Right ventricle myocardium inferior (tissue), 1 donor: ENCODE results near the gene ANKS1B. TPM values are rescaled to one million over a fixed set of nuclear protein-coding genes. Genes with fewer than 3 reads are reported as not detected.

ENCODE experiments used
- ATAC-seq: fragments of 200-7000 bp; cut with Tn5 transposase; one replicate; pipeline ENCODE4 v1.9.1; 2020; ENCODE audit warnings: mild to moderate bottlenecking, moderate library complexity
- DNase-seq: peaks from one replicate; pipeline ENCODE4 v3.0.0; 2021; ENCODE audit errors: missing footprints
- intact Hi-C: fragments of 100-400 bp; cut with DNase I; formaldehyde crosslinking; loops from one replicate; pipeline ENCODE4 v1.11.0; 2022
- total RNA-seq: library from RNA; stranded (reverse); fragmentation: NEBNext Ultra II Directional; extraction: Animal tissue kit (Norgen Biotek cat#: 25700); gene quantifications from one replicate; pipeline ENCODE4 v1.2.1, GENCODE V29; 2021
- donor health status: DM: no; HTN: yes; CAD: no; lungs with severe emphysema.

ANKS1B gene
- total RNA-seq, 1 donor from 2014 or later, result 2.3 TPM

DNA sequence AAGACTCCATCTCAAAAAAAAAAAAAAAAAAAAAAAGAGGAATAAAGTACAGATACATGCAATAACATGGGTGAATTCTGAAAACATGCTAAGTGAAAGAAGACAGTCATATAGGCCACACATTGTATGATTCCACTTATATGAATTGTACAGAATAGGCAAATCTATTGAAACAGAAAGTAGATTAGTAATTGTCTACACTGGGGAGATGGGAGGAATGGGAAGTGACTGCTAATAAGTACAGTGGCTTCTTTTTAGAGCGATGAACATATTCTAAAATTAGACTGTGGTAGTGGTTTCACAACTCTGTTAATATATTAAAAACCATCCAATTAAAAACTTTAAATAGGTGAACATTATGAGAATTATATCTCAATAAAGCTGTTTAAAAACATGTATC lies 74.4 kb downstream of the ANKS1B start:
- ATAC-seq (no peak), DNase-seq (no peak)
- intact Hi-C loops, result no loop called here

DNA sequence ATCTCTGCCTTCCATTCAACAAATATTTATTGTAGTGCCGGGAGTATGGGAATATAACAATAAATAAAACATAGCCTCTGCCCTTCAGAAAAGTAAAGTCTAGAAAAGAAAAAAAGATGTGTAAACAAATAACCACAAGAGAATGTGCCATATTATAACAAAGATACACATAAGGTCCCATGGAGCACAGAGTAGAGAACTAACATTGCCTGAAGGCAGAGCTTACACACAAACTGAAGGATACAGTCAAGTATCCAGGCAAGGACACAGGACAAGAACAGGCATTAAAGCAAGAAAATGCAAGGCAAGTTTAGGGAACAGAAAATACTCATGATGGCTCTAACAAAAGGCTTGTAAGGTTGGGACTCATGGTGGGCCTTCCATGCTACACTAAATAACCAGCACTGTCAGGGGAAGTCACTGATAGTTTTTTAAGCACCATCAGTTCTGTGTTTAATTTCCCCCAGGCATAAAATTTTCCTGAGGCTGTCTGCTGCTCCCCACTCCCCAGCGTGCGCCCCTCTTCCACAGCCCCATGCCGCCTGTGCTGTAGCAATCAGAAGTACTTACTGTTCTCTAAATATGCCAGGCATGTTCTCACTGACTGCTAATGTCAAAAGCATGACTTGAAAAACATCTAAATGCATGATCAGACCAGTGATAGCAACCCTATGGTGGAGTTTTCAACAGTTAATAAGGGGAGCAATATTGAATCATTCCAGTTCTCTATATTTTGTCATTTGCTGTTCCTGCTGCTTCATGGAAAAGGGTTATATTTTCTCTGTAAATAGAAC lies 77.8 kb downstream of the ANKS1B start:
- DNase-seq (no peak), ATAC-seq (no peak)
- intact Hi-C loops, result no loop called here

DNA sequence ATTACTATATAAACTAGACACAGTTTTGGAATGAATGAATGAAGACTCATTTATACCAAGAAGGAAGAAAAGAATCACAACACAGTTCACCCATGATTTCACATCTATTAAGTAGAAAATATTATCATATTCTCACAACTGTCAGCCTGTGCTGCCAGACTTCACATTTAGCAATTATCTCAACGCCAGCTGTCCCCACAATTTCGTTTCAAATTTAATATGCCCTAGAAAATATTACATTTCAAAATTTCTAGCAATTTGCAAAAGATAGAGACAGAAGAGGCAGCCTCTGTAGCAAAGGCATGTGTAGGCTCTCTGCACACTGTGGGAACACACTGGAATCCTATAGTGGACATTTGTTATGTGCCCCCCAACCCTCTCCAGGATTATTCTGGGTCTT lies 83.6 kb downstream of the ANKS1B start:
- intact Hi-C loops, result no loop called here

DNA sequence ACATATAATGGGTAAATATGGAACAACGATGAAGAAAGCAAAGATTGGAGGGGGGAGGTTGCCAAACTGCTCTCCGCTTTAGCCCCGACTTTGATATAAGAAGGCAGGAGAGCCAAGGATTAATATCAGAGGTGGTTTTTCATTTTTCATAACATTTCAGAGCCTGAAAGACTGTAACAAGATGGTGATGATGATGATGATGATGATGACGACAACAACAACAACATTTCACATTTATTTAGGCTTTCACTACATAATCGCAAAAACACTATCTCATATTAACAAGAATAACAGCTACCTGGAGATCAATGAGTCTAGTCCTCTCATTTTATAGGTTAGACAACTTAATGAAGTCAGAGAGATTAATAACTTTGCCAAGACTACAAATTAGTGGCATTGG lies 86.1 kb downstream of the ANKS1B start:
- no peak for ATAC-seq
- intact Hi-C loops, result no loop called here
- no peak for DNase-seq

More for the DNA sequence above, 83.6 kb downstream of the ANKS1B start:
- no peak for DNase-seq
- ATAC-seq, result no peak

DNA sequence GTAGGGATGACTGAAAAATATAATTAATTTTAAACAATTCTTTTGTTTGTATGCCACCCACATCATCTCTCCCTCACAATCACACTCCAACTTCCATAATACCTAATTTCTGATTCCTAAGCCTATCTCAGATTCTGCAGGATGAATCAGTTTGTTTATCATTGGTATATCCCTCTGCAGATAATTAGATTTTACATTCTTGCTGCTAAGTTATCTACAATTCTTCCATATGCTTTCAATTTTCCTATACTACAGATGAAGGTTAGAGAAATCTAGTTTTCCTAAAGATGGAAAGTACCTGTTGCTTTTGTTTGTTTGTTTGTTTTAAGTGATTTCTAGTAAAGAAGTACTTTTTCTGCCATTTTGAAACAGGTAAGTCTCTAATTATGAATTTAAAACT lies 105.3 kb downstream of the ANKS1B start:
- ATAC-seq (no peak), DNase-seq (no peak)
- intact Hi-C loops, result no loop called here

DNA sequence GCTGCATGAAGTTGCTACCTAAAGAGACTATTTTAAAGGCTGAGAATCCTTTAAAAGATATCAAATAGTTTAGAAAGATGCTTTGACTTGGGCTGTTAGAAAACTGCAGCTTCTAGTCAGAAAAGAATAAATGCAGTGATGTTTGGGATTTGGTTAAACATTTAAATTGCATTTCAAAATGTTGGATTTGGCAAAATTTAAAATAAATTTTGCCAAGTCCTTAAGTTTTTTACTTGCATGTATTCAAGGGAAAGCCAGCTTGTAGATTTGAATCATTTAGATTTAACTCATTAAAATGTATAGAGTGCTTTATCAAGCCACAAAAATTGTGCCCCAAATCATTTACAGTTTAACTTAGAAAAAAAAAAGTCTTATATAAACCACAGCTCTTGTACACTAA lies 109.7 kb downstream of the ANKS1B start:
- intact Hi-C loops, result no loop called here
- DNase-seq (no peak), ATAC-seq (no peak)

DNA sequence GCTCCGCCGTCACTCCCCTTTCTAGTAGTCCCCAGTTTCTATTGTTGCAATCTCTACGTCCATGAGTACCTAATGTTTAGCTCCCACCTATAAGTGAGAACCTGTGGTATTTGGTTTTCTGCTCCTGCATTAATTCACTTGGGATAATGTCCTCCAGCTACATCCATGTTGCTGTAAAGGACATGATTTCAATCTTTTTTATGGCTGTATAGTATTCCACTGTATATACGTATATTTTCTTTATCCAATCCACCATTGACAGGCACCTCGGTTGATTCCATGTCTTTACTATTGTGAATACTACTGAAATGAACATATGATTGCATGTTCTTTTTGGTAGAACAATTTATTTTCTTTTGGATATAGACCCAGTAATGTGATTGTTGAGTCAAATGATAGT lies 114.7 kb downstream of the ANKS1B start:
- intact Hi-C loops, result no loop called here
- DNase-seq (no peak), ATAC-seq (no peak)

DNA sequence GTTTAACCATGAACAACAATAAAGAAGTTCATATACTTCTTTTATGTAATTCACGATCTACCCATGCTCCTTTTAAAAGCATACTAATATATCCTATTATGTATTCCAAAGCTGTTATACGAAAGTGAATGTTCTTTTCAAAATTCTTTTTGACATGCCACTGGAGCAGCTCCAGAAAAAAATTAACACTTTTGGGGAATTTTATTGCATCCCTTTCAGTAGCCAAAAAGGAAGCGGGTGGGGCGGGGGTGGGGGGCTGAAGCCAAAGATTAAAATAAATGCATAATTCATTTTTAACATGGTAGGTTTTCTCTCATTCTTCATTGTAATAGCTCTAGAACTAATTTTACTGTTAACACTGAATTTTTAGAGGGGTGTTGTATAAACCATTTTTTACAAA lies 123.0 kb downstream of the ANKS1B start:
- ATAC-seq (no peak), DNase-seq (no peak)
- intact Hi-C loops, result no loop called here

DNA sequence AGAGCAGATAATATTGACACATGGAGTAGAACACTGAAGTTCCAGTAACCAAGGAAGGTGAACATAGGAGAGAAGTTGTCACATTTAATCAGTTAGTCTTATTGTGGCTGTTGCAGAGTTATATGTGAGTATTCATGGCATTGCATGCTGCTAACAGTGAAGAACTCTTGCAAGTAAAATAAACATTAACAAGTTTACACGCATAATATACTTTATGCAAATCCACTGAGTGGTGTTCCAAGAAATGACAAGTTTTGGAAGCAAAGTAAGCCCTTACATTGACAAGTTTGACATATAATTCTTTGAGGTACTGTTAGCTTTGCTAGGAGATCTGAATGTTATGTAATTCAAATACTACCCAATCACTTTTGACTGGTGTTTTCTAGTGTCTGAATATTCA lies 125.6 kb downstream of the ANKS1B start:
- ATAC-seq (no peak), DNase-seq (no peak)
- intact Hi-C loops, result no loop called here

DNA sequence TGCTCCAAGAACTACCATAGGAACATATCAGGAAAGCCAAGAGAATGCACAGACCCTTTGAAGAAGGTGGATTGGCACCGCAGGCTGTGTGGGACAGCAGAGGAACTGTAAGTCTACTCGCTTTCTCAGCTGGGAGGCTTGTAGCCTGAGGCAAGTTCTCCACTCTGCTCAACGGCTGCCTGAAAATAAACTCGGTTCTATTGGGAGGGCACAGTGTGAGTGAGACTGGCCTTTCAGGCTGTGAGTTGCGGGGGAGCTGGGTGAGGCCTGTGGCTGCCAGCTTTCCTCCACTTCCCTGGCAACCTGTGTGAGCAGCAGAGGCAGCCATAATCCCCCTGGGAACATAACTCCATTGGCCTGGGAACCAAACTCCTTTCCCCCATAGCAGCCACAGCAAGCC lies 132.1 kb downstream of the ANKS1B start:
- ATAC-seq, result no peak
- intact Hi-C loops, result no loop called here
- no peak for DNase-seq

DNA sequence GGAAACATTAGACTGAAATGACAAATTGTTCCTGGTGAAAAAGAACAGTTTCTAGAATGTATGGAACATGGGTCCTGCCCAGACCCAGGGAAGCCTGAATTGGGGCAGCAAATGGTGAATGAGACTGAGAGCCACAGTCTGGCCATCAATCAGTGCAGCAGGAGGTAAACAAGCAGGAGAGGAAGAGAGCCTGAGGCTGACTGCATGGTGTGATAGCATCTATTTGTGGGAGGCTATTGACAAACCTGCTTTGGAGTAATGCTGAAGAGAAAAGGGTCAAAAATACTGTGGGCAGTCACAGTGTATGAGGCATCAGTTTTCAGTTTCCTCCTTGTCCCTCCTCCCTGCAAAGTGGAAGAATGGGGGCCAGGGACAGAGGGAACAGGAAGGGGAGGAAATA lies 136.8 kb downstream of the ANKS1B start:
- no peak for ATAC-seq
- intact Hi-C loops, result no loop called here

DNA sequence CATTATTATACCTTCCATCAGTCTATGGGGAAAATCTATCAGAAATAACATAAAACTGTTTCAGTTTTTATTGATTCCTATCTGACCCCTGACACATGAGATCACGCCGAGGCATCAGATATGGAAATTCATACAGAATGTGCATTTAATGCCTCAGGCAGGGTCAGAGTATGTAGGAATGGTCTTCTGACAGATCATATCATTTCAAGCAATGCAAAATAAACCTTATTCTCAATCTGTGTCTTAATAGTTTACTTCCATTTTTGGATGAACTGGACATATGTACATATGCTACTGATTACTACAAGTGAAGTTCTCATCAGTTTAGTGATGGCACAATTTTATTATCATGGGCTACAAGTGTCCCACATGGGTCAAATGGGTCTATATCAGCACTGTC lies 150.0 kb downstream of the ANKS1B start:
- intact Hi-C loops, result no loop called here
- no peak for DNase-seq
- ATAC-seq, result no peak

More for the DNA sequence above, 136.8 kb downstream of the ANKS1B start:
- DNase-seq, result no peak

DNA sequence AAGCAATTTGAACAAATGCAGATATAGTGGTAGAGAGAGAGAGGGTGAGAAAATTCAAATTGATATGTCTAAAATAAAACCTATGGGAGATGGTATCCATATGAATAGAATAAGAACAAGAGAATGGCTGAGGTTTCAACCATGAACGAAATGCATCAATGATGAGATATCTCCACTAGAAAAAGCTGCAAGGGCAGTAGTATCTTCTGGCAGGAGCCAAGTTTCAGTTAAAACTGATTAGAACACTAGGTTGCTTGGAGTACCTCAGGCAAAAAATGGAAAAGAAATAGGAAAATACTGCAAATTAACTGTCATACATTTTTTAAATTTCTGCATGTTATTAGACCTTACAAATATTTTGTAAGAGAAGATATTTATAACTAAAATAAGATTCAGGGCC lies 151.3 kb downstream of the ANKS1B start:
- ATAC-seq (no peak), DNase-seq (no peak)
- intact Hi-C loops, result no loop called here

DNA sequence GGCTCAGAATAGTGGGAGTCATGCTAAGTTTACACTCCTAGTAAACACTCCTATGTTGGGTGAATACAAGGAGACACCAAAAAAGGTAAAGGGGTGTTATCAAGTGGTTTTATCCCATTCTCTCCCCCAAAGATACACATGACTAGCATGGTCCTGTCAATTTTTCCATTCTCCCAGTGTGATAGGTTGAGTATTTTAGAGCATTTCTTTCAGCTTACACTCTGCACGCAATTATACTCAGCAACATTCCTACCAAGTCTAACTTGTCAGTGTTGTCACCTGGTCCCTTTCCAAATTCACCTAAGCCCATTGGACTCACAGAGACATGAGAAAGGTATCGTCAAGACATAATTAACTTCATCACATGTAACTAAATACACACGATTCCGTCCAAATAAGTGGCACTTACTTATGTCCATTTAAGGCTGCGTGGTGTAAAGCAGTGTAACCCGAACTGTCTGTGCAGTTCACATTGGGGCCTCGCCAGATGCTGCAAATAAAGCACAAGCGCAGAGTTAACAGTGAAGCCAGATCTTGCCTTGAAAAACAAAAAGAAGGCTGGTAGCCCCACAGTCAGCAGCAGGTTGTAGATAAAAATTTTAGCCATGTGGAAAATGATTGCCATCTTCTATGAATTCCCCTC lies 159.7 kb downstream of the ANKS1B start:
- ATAC-seq, result no peak
- intact Hi-C loops, result no loop called here
- no peak for DNase-seq

DNA sequence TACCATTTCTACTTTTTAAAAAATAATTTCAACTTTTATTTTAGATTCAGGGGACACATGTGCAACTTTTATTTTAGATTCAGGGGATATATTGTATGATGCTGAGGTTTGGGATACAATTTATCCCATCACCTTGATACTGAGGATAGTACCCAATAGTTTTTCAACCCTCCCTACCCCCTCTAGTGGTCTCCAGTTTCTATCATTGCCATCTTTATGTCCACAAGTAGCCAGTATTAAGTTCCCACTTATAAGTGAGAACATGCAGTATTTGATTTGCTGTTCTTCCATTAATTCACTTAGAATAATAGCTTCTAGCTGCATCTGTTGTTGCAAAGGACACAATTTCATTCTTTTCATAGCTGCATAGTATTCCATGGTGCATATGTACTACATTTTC lies 162.5 kb downstream of the ANKS1B start:
- no peak for ATAC-seq
- intact Hi-C loops, result no loop called here
- DNase-seq, result no peak

DNA sequence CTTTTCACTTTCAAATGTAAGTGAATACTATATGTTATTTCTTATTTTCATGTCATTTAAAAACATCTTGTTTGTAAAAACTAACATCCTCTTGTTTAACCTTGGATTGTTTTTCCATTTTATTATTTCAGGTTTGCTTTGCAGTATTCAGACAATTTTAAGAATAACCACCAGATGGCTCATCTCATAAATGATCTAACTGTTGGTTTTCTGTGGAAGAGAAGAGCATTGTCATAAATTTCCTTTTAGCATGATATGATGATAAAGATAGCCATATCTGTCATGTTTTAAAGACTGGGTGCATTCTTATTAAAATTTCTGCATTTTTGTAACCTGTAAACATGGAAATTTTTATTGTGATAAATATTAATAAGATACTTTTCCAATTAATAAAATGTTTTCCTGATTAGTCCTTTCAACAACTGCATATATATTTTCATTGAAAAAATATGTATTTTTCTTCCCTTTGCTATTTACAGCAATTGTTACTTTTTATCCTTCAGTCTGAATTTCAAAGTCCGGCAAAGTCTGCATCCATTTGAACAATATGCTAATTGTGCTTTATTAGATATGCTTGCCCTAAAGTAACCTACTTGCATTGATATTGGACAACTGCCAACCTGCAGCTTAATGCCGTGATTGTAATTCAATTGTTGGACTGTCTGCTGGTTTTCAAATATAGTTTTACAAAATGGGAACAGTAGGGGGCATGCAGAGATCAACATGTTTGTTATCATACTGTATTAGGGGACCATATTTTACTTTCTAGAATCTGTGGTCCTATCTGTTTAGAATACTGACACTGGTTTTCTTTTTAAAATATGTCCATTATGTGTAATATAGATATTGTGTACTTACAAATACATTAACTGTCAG lies 173.8 kb downstream of the ANKS1B start:
- DNase-seq, result no peak
- no peak for ATAC-seq
- intact Hi-C loops, result no loop called here

DNA sequence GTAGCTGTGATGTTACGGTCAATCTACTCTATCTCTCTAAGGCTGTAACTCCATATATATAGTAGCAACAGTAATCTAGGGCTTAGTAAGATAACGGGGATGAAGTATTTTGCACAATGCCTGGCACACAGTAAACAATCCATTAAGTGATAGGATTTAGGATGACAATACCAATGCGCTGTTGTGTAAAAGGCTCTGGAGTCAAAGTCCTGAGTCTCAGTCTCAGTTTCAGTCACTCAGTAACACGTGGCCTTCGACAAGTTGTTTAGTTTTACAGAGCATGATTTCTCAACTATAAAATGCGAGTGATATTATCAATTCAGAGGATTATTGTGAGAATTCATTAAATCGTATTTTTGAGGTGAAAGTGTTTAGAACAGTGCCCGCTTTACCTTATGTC lies 174.8 kb downstream of the ANKS1B start:
- no peak for ATAC-seq
- intact Hi-C loops, result no loop called here
- no peak for DNase-seq

DNA sequence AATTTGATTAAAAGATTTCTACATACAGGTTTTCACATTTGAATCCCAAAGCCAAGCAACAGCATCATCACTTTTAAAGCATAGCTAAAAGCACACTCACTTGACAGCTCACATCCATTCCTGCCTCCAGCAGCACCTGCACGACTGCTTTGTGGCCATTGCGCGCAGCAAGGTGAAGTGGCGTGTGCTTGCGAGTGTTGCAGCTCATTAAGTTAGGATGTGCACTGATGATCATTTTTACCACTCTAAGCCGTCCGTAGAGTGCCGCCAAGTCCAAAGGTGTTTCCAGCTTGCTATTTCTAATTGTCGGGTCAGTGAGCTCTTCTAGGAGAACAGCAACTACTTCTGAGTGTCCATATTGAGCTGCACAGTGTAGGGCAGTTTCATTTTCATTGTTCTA lies 178.4 kb downstream of the ANKS1B start:
- intact Hi-C loops, result no loop called here
- ATAC-seq (no peak), DNase-seq (no peak)

DNA sequence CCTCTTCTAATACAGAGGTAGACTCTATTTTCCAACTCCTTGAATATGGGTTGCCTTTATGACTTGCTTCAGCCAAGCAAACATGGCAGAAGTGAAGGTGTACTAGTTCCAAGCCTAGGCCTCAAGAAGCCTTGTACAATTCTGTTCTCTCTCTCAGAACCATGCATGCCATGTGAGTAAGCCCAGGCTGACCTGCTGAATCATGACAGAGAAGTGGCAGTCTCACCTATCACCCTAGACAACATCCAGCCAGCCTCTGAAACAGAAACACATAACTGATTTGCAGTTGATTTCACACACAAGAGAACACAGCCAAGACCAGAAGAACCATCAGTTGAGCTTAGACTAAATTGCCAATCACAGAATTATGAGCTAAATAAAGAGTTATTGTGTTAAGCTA lies 180.0 kb downstream of the ANKS1B start:
- intact Hi-C loops, result no loop called here
- ATAC-seq (no peak), DNase-seq (no peak)

DNA sequence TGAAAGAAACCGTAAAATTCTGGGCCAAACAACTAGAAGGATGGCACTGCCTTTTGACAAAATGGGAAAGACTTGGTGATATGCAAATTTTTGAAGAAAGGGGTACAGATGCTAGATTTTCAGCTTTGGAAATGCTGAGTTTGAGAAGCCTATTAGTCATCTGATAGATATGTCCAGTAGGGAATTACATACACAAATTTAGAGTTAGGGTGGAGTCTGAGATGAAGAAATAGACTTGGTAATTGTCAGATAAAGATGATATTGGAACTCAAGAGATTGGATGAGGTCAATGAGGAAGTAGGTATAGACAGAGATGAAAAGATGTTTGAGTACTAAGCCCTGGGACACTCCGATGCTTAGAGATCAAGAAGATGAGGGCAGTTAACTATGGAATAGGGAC lies 184.1 kb downstream of the ANKS1B start:
- intact Hi-C loops, result no loop called here
- DNase-seq (no peak), ATAC-seq (no peak)
